Ovary (tissue), 3 donors: ENCODE data around the gene NKAIN2.

Source experiments
- POLR2A ChIP-seq: fragments of 450-650 bp; IDR thresholded peaks from one replicate; pipeline ENCODE4 v1.6.1; 2017; ENCODE audit warnings: antibody characterized with exemption, mild to moderate bottlenecking, moderate library complexity
- TF ChIP-seq, protein P1 (sequence below), 3 donors: fragments of 450-650 bp in 2 of 3; fragments of 200-600 bp in 1 of 3; IDR thresholded peaks; one replicate each; pipeline versions ENCODE4 v1.5.1 to v1.8.0; 2016 to 2022; ENCODE audit warnings: antibody characterized with exemption in 3 of 3, mild to moderate bottlenecking in 1 of 3
- donor health status: DM: no; HTN: no; CAD: no.

DNA sequence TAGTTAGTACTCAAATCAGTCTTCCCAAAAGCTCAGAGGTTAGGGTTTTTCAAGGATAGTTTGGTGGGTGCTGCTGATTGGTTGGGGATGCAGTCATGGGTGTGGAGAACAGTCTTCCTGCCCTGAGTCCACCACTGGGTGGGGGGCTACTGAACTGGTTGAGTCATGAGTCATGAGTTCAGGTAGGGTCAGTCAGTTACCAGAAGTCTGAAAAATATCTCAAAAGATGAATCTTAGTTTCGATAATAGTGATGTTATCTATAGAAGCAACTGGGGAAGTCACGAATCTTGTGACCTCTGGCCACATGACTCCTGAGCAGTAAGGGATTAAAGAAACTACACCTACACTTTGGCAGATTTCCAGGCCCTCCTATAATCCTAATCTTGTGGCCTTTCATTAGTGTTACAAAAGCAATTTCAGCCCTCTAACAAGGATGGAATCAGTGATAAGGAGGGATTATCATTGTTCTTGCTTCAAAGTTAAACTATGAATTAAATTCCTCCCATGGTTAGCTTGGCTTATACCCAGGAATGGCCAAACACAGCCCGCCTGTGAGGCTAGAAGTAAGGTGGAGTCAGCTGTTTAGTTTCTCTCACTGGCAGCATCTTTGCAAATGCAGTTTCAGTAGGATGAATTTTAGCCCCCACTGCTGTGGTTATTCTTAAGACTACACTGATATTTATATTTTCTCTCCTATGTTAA, 33.3 kb upstream of the NKAIN2 start:
- TF ChIP-seq, protein P1, sequence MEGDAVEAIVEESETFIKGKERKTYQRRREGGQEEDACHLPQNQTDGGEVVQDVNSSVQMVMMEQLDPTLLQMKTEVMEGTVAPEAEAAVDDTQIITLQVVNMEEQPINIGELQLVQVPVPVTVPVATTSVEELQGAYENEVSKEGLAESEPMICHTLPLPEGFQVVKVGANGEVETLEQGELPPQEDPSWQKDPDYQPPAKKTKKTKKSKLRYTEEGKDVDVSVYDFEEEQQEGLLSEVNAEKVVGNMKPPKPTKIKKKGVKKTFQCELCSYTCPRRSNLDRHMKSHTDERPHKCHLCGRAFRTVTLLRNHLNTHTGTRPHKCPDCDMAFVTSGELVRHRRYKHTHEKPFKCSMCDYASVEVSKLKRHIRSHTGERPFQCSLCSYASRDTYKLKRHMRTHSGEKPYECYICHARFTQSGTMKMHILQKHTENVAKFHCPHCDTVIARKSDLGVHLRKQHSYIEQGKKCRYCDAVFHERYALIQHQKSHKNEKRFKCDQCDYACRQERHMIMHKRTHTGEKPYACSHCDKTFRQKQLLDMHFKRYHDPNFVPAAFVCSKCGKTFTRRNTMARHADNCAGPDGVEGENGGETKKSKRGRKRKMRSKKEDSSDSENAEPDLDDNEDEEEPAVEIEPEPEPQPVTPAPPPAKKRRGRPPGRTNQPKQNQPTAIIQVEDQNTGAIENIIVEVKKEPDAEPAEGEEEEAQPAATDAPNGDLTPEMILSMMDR (IDR thresholded peaks at IDR 0.05), result no peak
- no peak for TF ChIP-seq POLR2A
